Stomach (tissue), 9 donors: Measurements from ENCODE around the gene ABCA1. TPM values are rescaled to one million over a fixed set of nuclear protein-coding genes. Genes with fewer than 3 reads are reported as not detected.
A peak's percentile ranks its signal among the peaks of the same experiment; 100 is the strongest.

Source experiments
- DNase-seq, 2 donors: peaks; one replicate each; pipeline versions ENCODE4 v3.0.0 to v3.0.0-alpha.2; 2013 to 2019
- H3K27ac ChIP-seq, 5 donors: fragments of 200-600 bp in 4 of 5; sonication (generic) in 4 of 5; one replicate each; pipeline ENCODE4 v1.5.1; 2013 to 2019; ENCODE audit warnings: mild to moderate bottlenecking in 1 of 5, moderate library complexity in 1 of 5
- H3K27me3 ChIP-seq, 3 donors: fragments of 200-600 bp; sonication (generic); one replicate each; pipeline ENCODE4 v1.5.1; 2017 to 2019; ENCODE audit warnings: mixed run types in 1 of 3
- H3K36me3 ChIP-seq, 4 donors: fragments of 200-600 bp; sonication (generic); 1 replicate in 3 of 4; 2 replicates in 1 of 4; pipeline ENCODE4 v1.5.1; 2016 to 2019
- H3K4me1 ChIP-seq, 4 donors: fragments of 200-600 bp; sonication (generic); one replicate each; pipeline ENCODE4 v1.5.1; 2016 to 2019
- H3K4me3 ChIP-seq, 4 donors: fragments of 200-600 bp; sonication (generic) in 3 of 4; one replicate each; pipeline ENCODE4 v1.5.1; 2016 to 2019; ENCODE audit warnings: mild to moderate bottlenecking in 1 of 4
- H3K9me3 ChIP-seq, 4 donors: fragments of 200-600 bp; sonication (generic); one replicate each; pipeline ENCODE4 v1.5.1; 2016 to 2019
- EP300 ChIP-seq: sonication (generic); formaldehyde crosslinking; IDR thresholded peaks from one replicate; pipeline ENCODE4 v1.6.1; 2017; ENCODE audit warnings: antibody characterized with exemption
- POLR2A ChIP-seq, 4 donors: fragments of 450-650 bp; IDR thresholded peaks; one replicate each; pipeline ENCODE4 v1.6.1; 2016; ENCODE audit warnings: antibody characterized with exemption in 4 of 4, control low read depth in 2 of 4, mild to moderate bottlenecking in 1 of 4, moderate library complexity in 1 of 4
- POLR2AphosphoS5 ChIP-seq, 3 donors: sonication (generic); formaldehyde crosslinking; IDR thresholded peaks; one replicate each; pipeline ENCODE4 v1.6.1; 2016; ENCODE audit warnings: antibody characterized with exemption in 3 of 3
- WGBS, 5 donors: extraction: QIAGEN DNeasy Blood & Tissue Kit in 3 of 5; methylation state at CpG; one replicate each; pipeline versions ENCODE4 v1.1.5 to v1.1.7; 2013 to 2018; 5-methylcytosine and 5-hydroxymethylcytosine counted together
- intact Hi-C: fragments of 100-400 bp; cut with DNase I; formaldehyde crosslinking; loops from one replicate; pipeline ENCODE4 v1.15.1; 2023; ENCODE audit warnings: low total_unique reads
- polyA plus RNA-seq, 3 donors: library from polyadenylated mRNA; stranded (reverse); fragments of 200-250 nt; gene quantifications; one replicate each; pipeline ENCODE4 v1.2.3, GENCODE V29; 2013
- total RNA-seq, 5 donors: library from RNA; depleted of rRNA; stranded (reverse); fragments of >200 nt; gene quantifications; one replicate each; pipeline versions ENCODE4 v1.1.0 to v1.2.3, GENCODE V29; 2014 to 2016
- TF ChIP-seq, protein P1 (sequence below), 7 experiments: fragments of 450-650 bp in 4 of 7; fragments of 200-600 bp in 3 of 7; sonication (generic) in 3 of 7; IDR thresholded peaks; one replicate each; pipeline ENCODE4 v1.5.1; 2016 to 2019; ENCODE audit warnings: antibody characterized with exemption in 7 of 7, control low read depth in 2 of 7, mild to moderate bottlenecking in 1 of 7
- donor health status: healthy with polysubstance abuse.
- donor health status: Bipolar disorder and iron deficiency.
- donor health status: healthy.

The ABCA1 gene
- total and polyA plus RNA-seq, 8 donors, result 1.9 to 75.3 (median 18.4) TPM

DNA sequence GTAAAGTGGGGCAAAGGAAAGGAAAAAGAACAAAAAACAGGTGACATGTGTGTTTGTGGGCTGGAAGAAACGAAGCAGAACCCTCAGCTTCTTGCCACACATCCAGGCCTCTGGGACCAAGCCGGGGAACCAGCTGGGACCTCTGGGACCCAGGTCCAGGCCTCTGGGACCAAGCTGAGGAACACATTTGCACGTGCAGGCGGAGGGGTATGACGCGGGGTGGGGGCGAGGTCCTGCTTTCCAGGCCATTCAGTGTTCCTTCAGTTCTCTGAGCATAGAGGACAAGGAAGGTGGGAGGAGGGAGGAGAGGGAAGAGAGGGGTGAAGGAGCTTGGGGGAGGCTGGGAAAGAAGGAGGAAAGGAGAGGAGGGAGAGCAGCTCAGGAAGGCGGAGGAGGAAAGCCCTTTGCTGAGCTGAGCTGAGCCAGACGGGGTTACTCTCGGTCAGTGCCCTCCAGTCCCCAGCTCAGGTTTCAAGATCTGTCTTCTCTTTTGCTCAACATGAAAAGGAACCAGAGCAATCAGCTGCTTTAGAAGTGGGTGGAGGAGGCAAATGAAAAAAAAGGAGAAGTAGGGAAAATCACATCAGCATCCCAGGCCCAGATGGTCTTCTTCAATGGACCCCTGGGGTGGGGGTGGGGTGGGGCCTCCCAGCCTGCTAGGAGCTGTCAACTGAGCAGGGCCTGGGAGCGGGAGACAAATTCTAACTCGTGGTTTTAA lies 59.1 kb downstream of the ABCA1 start:
- Histone ChIP-seq H3K36me3 (peaks cover 0 to 35% (median 21%) of the 10 kb centered on the region in 4 donors), H3K27me3 (no peaks in the 10 kb centered on the region), H3K27ac (peak overlapping the region in 4 of 5 donors; percentile 53 to 81 (median 72)), H3K4me3 (no peak overlapping the region), H3K4me1 (peaks cover 17 to 83% (median 55%) of the 10 kb centered on the region in 4 donors), H3K9me3 (no peaks in the 10 kb centered on the region)
- 35 to 45% (median 41%) methylated on average over 12 of the region's 12 CpGs for WGBS, 5 donors
- DNase-seq, result peak; percentile 38 to 96
- TF ChIP-seq POLR2AphosphoS5 (IDR thresholded peaks at IDR 0.05) (peak in 2 of 3 donors; percentile 24 to 66), POLR2A (IDR thresholded peaks at IDR 0.05) (no peak)
- TF ChIP-seq, protein P1, sequence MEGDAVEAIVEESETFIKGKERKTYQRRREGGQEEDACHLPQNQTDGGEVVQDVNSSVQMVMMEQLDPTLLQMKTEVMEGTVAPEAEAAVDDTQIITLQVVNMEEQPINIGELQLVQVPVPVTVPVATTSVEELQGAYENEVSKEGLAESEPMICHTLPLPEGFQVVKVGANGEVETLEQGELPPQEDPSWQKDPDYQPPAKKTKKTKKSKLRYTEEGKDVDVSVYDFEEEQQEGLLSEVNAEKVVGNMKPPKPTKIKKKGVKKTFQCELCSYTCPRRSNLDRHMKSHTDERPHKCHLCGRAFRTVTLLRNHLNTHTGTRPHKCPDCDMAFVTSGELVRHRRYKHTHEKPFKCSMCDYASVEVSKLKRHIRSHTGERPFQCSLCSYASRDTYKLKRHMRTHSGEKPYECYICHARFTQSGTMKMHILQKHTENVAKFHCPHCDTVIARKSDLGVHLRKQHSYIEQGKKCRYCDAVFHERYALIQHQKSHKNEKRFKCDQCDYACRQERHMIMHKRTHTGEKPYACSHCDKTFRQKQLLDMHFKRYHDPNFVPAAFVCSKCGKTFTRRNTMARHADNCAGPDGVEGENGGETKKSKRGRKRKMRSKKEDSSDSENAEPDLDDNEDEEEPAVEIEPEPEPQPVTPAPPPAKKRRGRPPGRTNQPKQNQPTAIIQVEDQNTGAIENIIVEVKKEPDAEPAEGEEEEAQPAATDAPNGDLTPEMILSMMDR (IDR thresholded peaks at IDR 0.05), result no peak
- intact Hi-C loops, result loop anchor here (10.0 kb wide), 1 partner anchor 46 kb away; no protein-coding TSS in a partner anchor

DNA sequence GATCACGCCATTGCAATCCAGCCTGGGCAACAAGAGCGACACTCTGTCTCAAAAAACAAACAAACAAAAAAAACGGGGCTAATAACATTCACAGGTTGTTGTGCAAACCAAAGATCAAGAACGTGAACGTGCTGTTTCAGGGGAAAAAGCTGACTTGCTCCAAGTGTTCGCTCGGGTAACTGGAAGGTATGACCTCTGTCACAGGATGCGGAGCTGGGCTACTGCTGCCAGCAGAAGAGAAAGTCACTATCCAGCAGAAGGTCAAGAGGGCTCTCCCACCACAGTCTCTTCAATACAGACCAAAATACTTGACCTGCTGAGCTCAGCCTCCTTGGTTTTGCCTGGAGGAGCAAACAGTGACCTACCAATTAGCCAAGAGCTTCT lies 59.7 kb downstream of the ABCA1 start:
- intact Hi-C loops, result loop anchor here (10.0 kb wide), 1 partner anchor 47 kb away; no protein-coding TSS in a partner anchor
- Histone ChIP-seq H3K9me3 (no peaks in the 10 kb centered on the region), H3K4me3 (no peak overlapping the region), H3K27ac (peak overlapping the region in 4 of 5 donors; percentile 53 to 81 (median 72)), H3K27me3 (no peaks in the 10 kb centered on the region), H3K36me3 (peaks cover 0 to 35% (median 21%) of the 10 kb centered on the region in 4 donors), H3K4me1 (peaks cover 17 to 83% (median 53%) of the 10 kb centered on the region in 4 donors)
- DNase-seq, result no peak
- WGBS, 5 donors, result 62 to 82% (median 81%) methylated on average over 8 of the region's 8 CpGs
- TF ChIP-seq POLR2AphosphoS5 (IDR thresholded peaks at IDR 0.05) (no peak), POLR2A (IDR thresholded peaks at IDR 0.05) (no peak), EP300 (no peak)
- TF ChIP-seq, protein P1 (IDR thresholded peaks at IDR 0.05), result no peak

DNA sequence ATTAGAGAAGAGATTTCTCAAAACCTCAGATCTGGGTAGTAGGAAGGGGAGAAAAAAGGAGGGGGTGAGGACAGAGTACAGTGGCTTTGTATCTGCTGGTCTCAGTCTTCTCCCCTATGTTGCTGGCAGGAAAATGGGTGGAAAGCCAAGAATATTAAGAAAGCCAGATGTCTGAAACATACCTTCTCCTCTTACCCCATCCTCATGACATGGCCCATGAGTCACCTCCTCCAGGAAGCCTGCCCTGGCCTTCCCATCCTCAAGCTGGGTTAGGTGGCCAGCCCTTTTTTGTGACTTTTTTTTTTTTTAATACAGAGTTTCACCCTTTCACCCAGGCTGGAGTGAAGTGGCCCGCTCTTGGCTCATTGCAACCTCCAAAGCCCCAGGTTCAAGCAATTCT lies 61.8 kb downstream of the ABCA1 start:
- H3K9me3 ChIP-seq, result no peaks in the 10 kb centered on the region
- 92 to 100% (median 100%) methylated on average over 1 of the region's 1 CpG for WGBS, 5 donors
- no peaks in the 10 kb centered on the region for H3K27me3 ChIP-seq
- no peak overlapping the region for H3K4me3 ChIP-seq
- H3K27ac ChIP-seq, result peak overlapping the region in 1 of 5 donors; percentile 14
- intact Hi-C loops, result loop anchor here (10.0 kb wide), 1 partner anchor 49 kb away; no protein-coding TSS in a partner anchor
- H3K36me3 ChIP-seq, result peaks cover 0 to 40% (median 21%) of the 10 kb centered on the region in 4 donors
- TF ChIP-seq, protein P1 (IDR thresholded peaks at IDR 0.05), result no peak
- TF ChIP-seq POLR2AphosphoS5 (IDR thresholded peaks at IDR 0.05) (no peak), EP300 (no peak), POLR2A (IDR thresholded peaks at IDR 0.05) (no peak)
- H3K4me1 ChIP-seq, result peaks cover 12 to 81% (median 42%) of the 10 kb centered on the region in 4 donors
- no peak for DNase-seq

DNA sequence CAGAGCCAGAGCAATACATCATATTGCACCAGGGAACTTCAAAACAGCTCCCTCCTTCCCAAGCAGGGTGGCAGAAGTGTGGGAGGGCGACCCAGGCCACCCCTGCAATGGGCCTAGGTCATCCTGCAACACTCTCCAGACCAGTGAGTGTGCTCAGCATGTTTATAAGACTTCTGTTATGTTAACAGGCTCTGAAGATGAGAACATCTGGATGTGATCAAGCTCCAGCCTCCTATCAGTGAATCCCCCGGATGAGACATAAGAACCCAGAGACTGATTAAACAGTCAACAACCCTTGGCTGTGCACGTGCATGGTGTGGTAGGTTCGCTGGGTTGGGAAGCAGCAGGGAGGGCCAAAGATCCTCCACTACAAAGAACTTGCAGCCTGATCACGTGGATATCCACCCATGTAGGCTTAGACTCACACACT lies 63.3 kb downstream of the ABCA1 start:
- Histone ChIP-seq H3K9me3 (no peaks in the 10 kb centered on the region), H3K4me1 (peaks cover 12 to 84% (median 36%) of the 10 kb centered on the region in 4 donors), H3K4me3 (no peak overlapping the region), H3K27me3 (no peaks in the 10 kb centered on the region), H3K36me3 (peaks cover 0 to 51% (median 31%) of the 10 kb centered on the region in 4 donors), H3K27ac (peak overlapping the region in 3 of 5 donors; percentile 0 to 56 (median 25))
- intact Hi-C loops, result loop anchor here (10.0 kb wide), 1 partner anchor 50 kb away; no protein-coding TSS in a partner anchor
- DNase-seq, result peak in 1 of 2 donors; percentile 52
- no peak for TF ChIP-seq POLR2A (IDR thresholded peaks at IDR 0.05)
- peak in 1 of 3 donors; percentile 58 for TF ChIP-seq POLR2AphosphoS5 (IDR thresholded peaks at IDR 0.05)
- WGBS, 5 donors, result 60 to 76% (median 69%) methylated on average over 5 of the region's 5 CpGs
